Common myeloid progenitor, CD34-positive (primary cell): ENCODE data around the gene AGBL2.
"Not testable (repeated sequence)": the region's sequence is repeated elsewhere in the genome, so short reads cannot be mapped to it uniquely, and the experiment has no call there.

Experiments
- CTCF ChIA-PET: fragments of 350-600 bp; sonication (Branson Sonifier 250); formaldehyde crosslinking; loops from one replicate; lab custom pipeline; 2021; ENCODE audit warnings: antibody characterized with exemption; lab: Charles Lee
- POLR2A ChIA-PET: fragments of 350-600 bp; sonication (Branson Sonifier 250); formaldehyde crosslinking; loops from one replicate; lab custom pipeline; 2021; ENCODE audit warnings: antibody characterized with exemption; lab: Charles Lee
- DNase-seq, 3 donors: peaks; one replicate each; pipeline versions ENCODE4 v3.0.0 to v3.0.0-alpha.2; 2013
- H3K27ac ChIP-seq, 2 experiments: 1 replicate in 1 of 2; 2 replicates in 1 of 2; pipeline ENCODE4 v1.7.0; 2013; ENCODE audit warnings: inconsistent platforms in 2 of 2, low read length in 2 of 2, mild to moderate bottlenecking in 2 of 2, low read depth in 1 of 2, moderate library complexity in 1 of 2; ENCODE audit not compliant: severe bottlenecking in 2 of 2, insufficient read depth in 1 of 2, poor library complexity in 1 of 2
- H3K27me3 ChIP-seq, 5 experiments: replicated peaks in 2 of 5; 1 replicate in 3 of 5; 2 replicates in 2 of 5; pipeline versions ENCODE4 v1.6.1 to v1.7.0; 2013; ENCODE audit warnings: low read length in 4 of 5, mild to moderate bottlenecking in 2 of 5, moderate library complexity in 2 of 5, inconsistent platforms in 1 of 5; ENCODE audit not compliant: insufficient read depth in 5 of 5, control insufficient read depth in 4 of 5
- H3K36me3 ChIP-seq, 4 experiments: 1 replicate in 2 of 4; 2 replicates in 2 of 4; pipeline versions ENCODE4 v1.6.1 to v1.7.0; 2013; ENCODE audit warnings: low read length in 3 of 4, control low read depth in 1 of 4, mild to moderate bottlenecking in 1 of 4; ENCODE audit not compliant: control insufficient read depth in 4 of 4, insufficient read depth in 4 of 4
- H3K4me1 ChIP-seq, 4 experiments: 1 replicate in 3 of 4; 2 replicates in 1 of 4; pipeline versions ENCODE4 v1.6.1 to v1.7.1; 2013; ENCODE audit warnings: low read length in 3 of 4, mild to moderate bottlenecking in 3 of 4, control low read depth in 1 of 4, inconsistent platforms in 1 of 4, moderate library complexity in 1 of 4; ENCODE audit not compliant: control insufficient read depth in 4 of 4, insufficient read depth in 4 of 4; ENCODE audit errors: control extremely low read depth in 1 of 4
- H3K4me3 ChIP-seq, 7 experiments: 1 replicate in 4 of 7; 2 replicates in 3 of 7; pipeline versions ENCODE4 v1.5.1 to v1.7.0; 2013; ENCODE audit warnings: mild to moderate bottlenecking in 7 of 7, low read length in 6 of 7, moderate library complexity in 6 of 7, inconsistent platforms in 2 of 7, low read depth in 2 of 7, control low read depth in 1 of 7; ENCODE audit not compliant: insufficient read depth in 4 of 7, control insufficient read depth in 1 of 7; ENCODE audit errors: extremely low read depth in 1 of 7
- H3K9me3 ChIP-seq, 5 experiments: 1 replicate in 4 of 5; 2 replicates in 1 of 5; pipeline versions ENCODE4 v1.6.1 to v1.7.1; 2013; ENCODE audit warnings: low read length in 4 of 5, mild to moderate bottlenecking in 2 of 5, inconsistent platforms in 1 of 5, low read depth in 1 of 5, moderate library complexity in 1 of 5; ENCODE audit not compliant: control insufficient read depth in 4 of 5, insufficient read depth in 2 of 5; ENCODE audit errors: control extremely low read depth in 1 of 5
- WGBS: methylation state at CpG from one replicate; pipeline ENCODE4 v1.1.5; 2013; ENCODE audit not compliant: insufficient coverage; 5-methylcytosine and 5-hydroxymethylcytosine counted together

The AGBL2 gene

GRCh38 chr11:47723041-47723440, 7.9 kb upstream of the AGBL2 start:
- Histone ChIP-seq H3K4me1 (no peaks in the 10 kb centered on the region), H3K36me3 (peaks cover 26 to 88% (median 60%) of the 10 kb centered on the region in 4 experiments), H3K27me3 (no peaks in the 10 kb centered on the region), H3K9me3 (no peaks in the 10 kb centered on the region), H3K27ac (no peak overlapping the region), H3K4me3 (no peak overlapping the region)
- ChIA-PET POLR2A (interaction anchor here (0.7 kb wide), 1 partner anchor 1866 kb away, joined by 5 read pairs; no protein-coding TSS in a partner anchor), CTCF (no interaction called here)
- WGBS: 95% methylated on average over 3 of the region's 3 CpGs
- no peak for DNase-seq

GRCh38 chr11:47720651-47721050, 5.5 kb upstream of the AGBL2 start:
- ChIA-PET POLR2A (interaction anchor here (0.6 kb wide), 2 partner anchors 160 to 352 kb away, joined by 3 read pairs; no protein-coding TSS in a partner anchor), CTCF (interaction anchor here (1.0 to 2.3 kb wide), 3 partner anchors 9 to 196 kb away, joined by 4 to 7 read pairs (median 5); no protein-coding TSS in a partner anchor)
- Histone ChIP-seq H3K4me3 (no peak overlapping the region), H3K9me3 (no peaks in the 10 kb centered on the region), H3K27me3 (no peaks in the 10 kb centered on the region), H3K36me3 (peaks cover 20 to 75% (median 52%) of the 10 kb centered on the region in 4 experiments), H3K27ac (no peak overlapping the region), H3K4me1 (peaks cover 0 to under 1% (median 0%) of the 10 kb centered on the region in 4 experiments)
- 98% methylated on average over 8 of the region's 12 CpGs for WGBS
- no peak for DNase-seq

GRCh38 chr11:47716692-47717091, 1.5 kb upstream of the AGBL2 start:
- H3K27me3 ChIP-seq: peaks cover 0 to 2% (median 0%) of the 10 kb centered on the region in 5 experiments
- peak in 2 of 3 donors; percentile 14 to 15 for DNase-seq
- H3K4me1 ChIP-seq: peaks cover 0 to 16% (median 7%) of the 10 kb centered on the region in 4 experiments
- H3K4me3 ChIP-seq: no peak overlapping the region
- peaks cover 5 to 41% (median 26%) of the 10 kb centered on the region in 4 experiments for H3K36me3 ChIP-seq
- POLR2A ChIA-PET: no interaction called here
- H3K9me3 ChIP-seq: no peaks in the 10 kb centered on the region
- no peak overlapping the region for H3K27ac ChIP-seq
- 76% methylated on average over 5 of the region's 5 CpGs for WGBS
- CTCF ChIA-PET: interaction anchor here (1.9 kb wide), 1 partner anchor 12 kb away, joined by 11 read pairs; no protein-coding TSS in a partner anchor

GRCh38 chr11:47714554-47715081, 551 bp downstream of the AGBL2 start:
- 17% methylated on average over 16 of the region's 19 CpGs for WGBS
- H3K4me3 ChIP-seq: peak overlapping the region; percentile 51 to 88 (median 80)
- POLR2A ChIA-PET: no interaction called here
- H3K27ac ChIP-seq: peak overlapping the region; percentile 50 to 84
- peak in 2 of 3 donors; percentile 34 to 49 for DNase-seq
- peaks cover 0 to 2% (median 0%) of the 10 kb centered on the region in 5 experiments for H3K27me3 ChIP-seq
- peaks cover 2 to 27% (median 18%) of the 10 kb centered on the region in 4 experiments for H3K36me3 ChIP-seq
- CTCF ChIA-PET: interaction anchor here (2.1 kb wide), 1 partner anchor 10 kb away, joined by 6 read pairs; no protein-coding TSS in a partner anchor
- peaks cover 0 to 16% (median 7%) of the 10 kb centered on the region in 4 experiments for H3K4me1 ChIP-seq
- H3K9me3 ChIP-seq: no peaks in the 10 kb centered on the region

- peaks cover 0 to 16% (median 7%) of the 10 kb centered on the region in 4 experiments for H3K4me1 ChIP-seq
- no peak overlapping the region for H3K4me3 ChIP-seq
- no peak overlapping the region for H3K27ac ChIP-seq
- peaks cover 0 to 3% (median 2%) of the 10 kb centered on the region in 4 experiments for H3K36me3 ChIP-seq
- peaks cover 0 to 2% (median 0%) of the 10 kb centered on the region in 5 experiments for H3K27me3 ChIP-seq
- H3K9me3 ChIP-seq: no peaks in the 10 kb centered on the region
- WGBS: no CpG with 5 or more reads among the region's 5 CpGs
- CTCF ChIA-PET: interaction anchor here (1.7 kb wide), 1 partner anchor 10 kb away, joined by 7 read pairs; no protein-coding TSS in a partner anchor
- DNase-seq: no peak
- POLR2A ChIA-PET: no interaction called here
Measured at GRCh38 chr11:47711816-47712215, 3.4 kb downstream of the AGBL2 start.

- Histone ChIP-seq H3K27ac (no peak overlapping the region), H3K4me1 (peaks cover 0 to 16% (median 7%) of the 10 kb centered on the region in 4 experiments), H3K27me3 (peaks cover 0 to 2% (median 0%) of the 10 kb centered on the region in 5 experiments), H3K4me3 (no peak overlapping the region), H3K9me3 (no peaks in the 10 kb centered on the region), H3K36me3 (no peaks in the 10 kb centered on the region)
- DNase-seq: no peak
- CTCF ChIA-PET: interaction anchor here (1.7 kb wide), 1 partner anchor 10 kb away, joined by 7 read pairs; no protein-coding TSS in a partner anchor
- POLR2A ChIA-PET: no interaction called here
- 92% methylated on average over 4 of the region's 5 CpGs for WGBS
Measured at GRCh38 chr11:47711225-47711624, 3.9 kb downstream of the AGBL2 start.

- H3K27ac ChIP-seq, DNase-seq, H3K9me3 ChIP-seq, POLR2A ChIA-PET, H3K27me3 ChIP-seq, H3K4me3 ChIP-seq, H3K4me1 ChIP-seq, CTCF ChIA-PET, H3K36me3 ChIP-seq: not testable (repeated sequence)
- WGBS: 91% methylated on average over 1 of the region's 5 CpGs
Measured at GRCh38 chr11:47707275-47707786, 7.8 kb downstream of the AGBL2 start.
